K562 (cell line): Measurements from ENCODE around the gene CHD1L. TPM values are rescaled to one million over a fixed set of nuclear protein-coding genes. Genes with fewer than 3 reads are reported as not detected.

ENCODE experiments used
- ATF3 ChIP-seq, 2 experiments: fragments of 450-650 bp in 1 of 2; sonication (generic) in 1 of 2; formaldehyde crosslinking in 1 of 2; IDR thresholded peaks in 1 of 2; conservative IDR thresholded peaks in 1 of 2; 2 replicates each; pipeline versions ENCODE4 v1.6.1 to v1.8.1; 2016 to 2023; ENCODE audit warnings: mild to moderate bottlenecking in 2 of 2, moderate library complexity in 2 of 2, inconsistent platforms in 1 of 2, missing genetic modification reagents in 1 of 2
- BRD9 ChIP-seq: fragments of 450-650 bp; IDR thresholded peaks from 2 replicates; pipeline ENCODE4 v1.6.1; 2018; ENCODE audit warnings: low read depth; ENCODE audit not compliant: partially characterized antibody
- CBFA2T2 ChIP-seq: fragments of 450-650 bp; conservative IDR thresholded peaks from 2 replicates; pipeline ENCODE4 v1.6.1; 2017; ENCODE audit warnings: mild to moderate bottlenecking
- CHAMP1 ChIP-seq: fragments of 450-650 bp; IDR thresholded peaks from 2 replicates; pipeline ENCODE4 v1.6.1; 2016; ENCODE audit warnings: mild to moderate bottlenecking
- DIDO1 ChIP-seq: fragments of 450-650 bp; IDR thresholded peaks from 2 replicates; pipeline ENCODE4 v1.6.1; 2016; ENCODE audit warnings: low read depth, missing biosample characterization, missing genetic modification characterization
- FOSL1 ChIP-seq: fragments of 200-800 bp; sonication (Bioruptor generic); conservative IDR thresholded peaks from 2 replicates; pipeline ENCODE4 v1.6.1; 2016; ENCODE audit warnings: missing genetic modification characterization, missing compliant biosample characterization
- ILF3 ChIP-seq: fragments of 450-650 bp; IDR thresholded peaks from 2 replicates; pipeline ENCODE4 v1.6.1; 2018; ENCODE audit warnings: antibody characterized with exemption, mild to moderate bottlenecking, moderate library complexity, borderline replicate concordance
- IRF2 ChIP-seq: sonication (generic); formaldehyde crosslinking; IDR thresholded peaks from 2 replicates; pipeline ENCODE4 v1.8.1; 2022; ENCODE audit warnings: mild to moderate bottlenecking, missing genetic modification reagents
- MEIS2 ChIP-seq: fragments of 450-650 bp; IDR thresholded peaks from 2 replicates; pipeline ENCODE4 v1.6.1; 2014; ENCODE audit warnings: mild to moderate bottlenecking; ENCODE audit not compliant: partially characterized antibody
- PYGO2 ChIP-seq: fragments of 450-650 bp; IDR thresholded peaks from 2 replicates; pipeline ENCODE4 v1.6.1; 2016; ENCODE audit warnings: mild to moderate bottlenecking, missing genetic modification characterization, moderate library complexity, missing compliant biosample characterization
- RAD51 ChIP-seq: fragments of 450-650 bp; IDR thresholded peaks from 2 replicates; pipeline ENCODE4 v1.7.1; 2016; ENCODE audit warnings: low read depth, mild to moderate bottlenecking, borderline replicate concordance
- TAF15 ChIP-seq: fragments of 200-400 bp; formaldehyde crosslinking; IDR thresholded peaks from 2 replicates; pipeline ENCODE4 v1.6.1; 2017; ENCODE audit warnings: mild to moderate bottlenecking, low read depth, low read length, moderate library complexity
- TFE3 ChIP-seq: fragments of 450-650 bp; formaldehyde crosslinking; IDR thresholded peaks from 2 replicates; pipeline ENCODE4 v1.4.0; 2020; ENCODE audit warnings: mild to moderate bottlenecking, mixed read lengths
- ZNF41 ChIP-seq: fragments of 250-450 bp; sonication (Bioruptor Pico); conservative IDR thresholded peaks from 2 replicates; pipeline ENCODE4 v1.4.0; 2020; ENCODE audit warnings: mild to moderate bottlenecking
- ZNF740 ChIP-seq, 3 experiments: fragments of 200-800 bp in 1 of 3; sonication (Bioruptor generic) in 1 of 3; sonication (generic) in 1 of 3; formaldehyde crosslinking in 1 of 3; IDR thresholded peaks; 2 replicates each; pipeline versions ENCODE4 v1.6.1 to v1.8.0; 2016 to 2022; ENCODE audit warnings: mild to moderate bottlenecking in 2 of 3, missing compliant biosample characterization in 2 of 3, missing genetic modification characterization in 2 of 3, missing genetic modification reagents in 1 of 3
- ZNF77 ChIP-seq: fragments of 250-450 bp; sonication (Bioruptor Pico); IDR thresholded peaks from 2 replicates; pipeline ENCODE4 v1.5.0; 2020
- ZNF780A ChIP-seq: fragments of 250-450 bp; sonication (Bioruptor Pico); IDR thresholded peaks from 2 replicates; pipeline ENCODE4 v1.5.0; 2021; ENCODE audit warnings: mild to moderate bottlenecking
- ZNF830 ChIP-seq: fragments of 250-450 bp; sonication (Bioruptor Pico); IDR thresholded peaks from 2 replicates; pipeline ENCODE4 v1.5.0; 2021; ENCODE audit warnings: mild to moderate bottlenecking
- polyA plus RNA-seq, 8 experiments: library from polyadenylated mRNA; depleted of rRNA in 4 of 8; stranded (reverse) in 5 of 8; unstranded in 3 of 8; fragments of >200 nt; fragmentation: Nextera tagmentation in 2 of 8; fragmentation: Illumina TruSeq in 1 of 8; extraction: Ambion mirVana in 2 of 8; extraction: Trizol in 1 of 8; gene quantifications; 2 replicates each; pipeline versions ENCODE4 v1.2.1 to v1.2.3, GENCODE V29; 2011 to 2014; ENCODE audit warnings: inconsistent platforms in 1 of 8, missing spikeins in 1 of 8
- total RNA-seq, 7 experiments: library from RNA; depleted of rRNA in 6 of 7; stranded (reverse); fragments of >200 nt in 6 of 7; fragmentation: Illumina TruSeq in 2 of 7; extraction: Trizol in 2 of 7; gene quantifications; 2 replicates each; pipeline versions ENCODE4 v1.2.1 to v1.2.3, GENCODE V29; 2011 to 2021; ENCODE audit warnings: low replicate concordance in 1 of 7
- TF ChIP-seq, protein P1 (sequence below), 2 experiments: fragments of 450-650 bp; conservative IDR thresholded peaks; 2 replicates each; pipeline ENCODE4 v1.6.1; 2017; ENCODE audit warnings: mild to moderate bottlenecking in 2 of 2, moderate library complexity in 2 of 2
- TF ChIP-seq, protein P2 (sequence below): sonication (generic); formaldehyde crosslinking; IDR thresholded peaks from 2 replicates; pipeline ENCODE4 v1.5.0; 2020; ENCODE audit warnings: missing genetic modification reagents

Gene CHD1L
- total and polyA plus RNA-seq, 9 of the 15 experiments (the other 6 are each of a cell fraction or from before 2014, with no cell fraction given): 25.0 to 93.3 (median 59.1) TPM

GRCh38 chr1:147245129-147245528 is 2.6 kb downstream of the CHD1L start (continued):
- TF ChIP-seq ATF3 (IDR thresholded peaks at IDR 0.05) (no peak), ATF3 (CRISPR knock-in tag; conservative IDR thresholded peaks at IDR 0.05) (0 out of 2 replicates have a peak, but pooled peaks have one; percentile 29), BRD9 (no peak), PYGO2 (tag) (no peak), ZNF830 (CRISPR knock-in tag) (no peak), DIDO1 (tag) (peak; percentile 39; the same call in 1 of the 2 replicates), ZNF780A (CRISPR knock-in tag) (no peak), ILF3 (no peak), ZNF740 (CRISPR knock-in tag; IDR thresholded peaks at IDR 0.05) (no peak), ZNF740 (tag; IDR thresholded peaks at IDR 0.05) (no peak), ZNF77 (CRISPR knock-in tag) (no peak), IRF2 (no peak), CBFA2T2 (peak; percentile 44), TFE3 (CRISPR knock-in tag) (peak; percentile 73), ZNF41 (no peak), CHAMP1 (no peak), TAF15 (no peak), RAD51 (peak; percentile 82; the same call in 1 of the 2 replicates), MEIS2 (no peak), FOSL1 (no peak)
- TF ChIP-seq, protein P1, sequence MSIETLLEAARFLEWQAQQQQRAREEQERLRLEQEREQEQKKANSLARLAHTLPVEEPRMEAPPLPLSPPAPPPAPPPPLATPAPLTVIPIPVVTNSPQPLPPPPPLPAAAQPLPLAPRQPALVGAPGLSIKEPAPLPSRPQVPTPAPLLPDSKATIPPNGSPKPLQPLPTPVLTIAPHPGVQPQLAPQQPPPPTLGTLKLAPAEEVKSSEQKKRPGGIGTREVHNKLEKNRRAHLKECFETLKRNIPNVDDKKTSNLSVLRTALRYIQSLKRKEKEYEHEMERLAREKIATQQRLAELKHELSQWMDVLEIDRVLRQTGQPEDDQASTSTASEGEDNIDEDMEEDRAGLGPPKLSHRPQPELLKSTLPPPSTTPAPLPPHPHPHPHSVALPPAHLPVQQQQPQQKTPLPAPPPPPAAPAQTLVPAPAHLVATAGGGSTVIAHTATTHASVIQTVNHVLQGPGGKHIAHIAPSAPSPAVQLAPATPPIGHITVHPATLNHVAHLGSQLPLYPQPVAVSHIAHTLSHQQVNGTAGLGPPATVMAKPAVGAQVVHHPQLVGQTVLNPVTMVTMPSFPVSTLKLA (conservative IDR thresholded peaks at IDR 0.05): peak in 1 of 2 experiments; percentile 48; a peak in 2 of 4 replicates
- TF ChIP-seq, protein P2, sequence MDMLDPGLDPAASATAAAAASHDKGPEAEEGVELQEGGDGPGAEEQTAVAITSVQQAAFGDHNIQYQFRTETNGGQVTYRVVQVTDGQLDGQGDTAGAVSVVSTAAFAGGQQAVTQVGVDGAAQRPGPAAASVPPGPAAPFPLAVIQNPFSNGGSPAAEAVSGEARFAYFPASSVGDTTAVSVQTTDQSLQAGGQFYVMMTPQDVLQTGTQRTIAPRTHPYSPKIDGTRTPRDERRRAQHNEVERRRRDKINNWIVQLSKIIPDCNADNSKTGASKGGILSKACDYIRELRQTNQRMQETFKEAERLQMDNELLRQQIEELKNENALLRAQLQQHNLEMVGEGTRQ (CRISPR knock-in tag): peak; percentile 84
